ENCODE data around the gene SLC17A6. TPM values are rescaled to one million over a fixed set of nuclear protein-coding genes. Genes with fewer than 3 reads are reported as not detected.

Gene SLC17A6
- total RNA-seq, 1 donor from 2014 or later = not detected

DNA sequence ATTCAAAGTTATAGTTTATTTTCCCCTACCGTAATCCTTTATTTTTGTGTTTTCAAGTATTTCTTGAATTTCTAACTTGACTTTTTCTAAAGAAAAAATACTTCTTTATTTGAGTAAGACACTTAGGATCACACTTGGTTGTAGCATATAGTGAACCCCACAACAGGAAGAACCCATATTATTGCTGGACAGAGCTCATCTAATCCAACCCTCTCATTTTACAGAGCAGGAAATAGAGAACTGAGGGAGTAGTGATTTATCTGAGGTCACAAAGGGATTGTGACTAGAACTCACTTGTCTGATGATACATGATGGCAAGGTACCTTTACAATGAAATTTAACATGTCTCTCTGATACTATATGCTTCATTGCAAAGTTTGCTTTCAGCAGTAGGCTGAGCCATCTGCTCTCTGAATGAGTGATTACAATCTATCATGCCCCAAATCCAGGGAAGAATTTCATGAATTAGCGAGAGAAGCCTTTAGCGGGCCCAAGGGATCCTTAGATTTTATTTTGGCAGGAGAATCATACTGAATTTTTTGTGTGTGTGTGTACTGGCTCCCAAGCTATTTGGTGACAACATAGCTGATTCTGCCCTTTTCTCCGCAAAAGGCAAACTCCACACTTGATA, 9.8 kb downstream of the SLC17A6 start:
- TF ChIP-seq, protein P1, sequence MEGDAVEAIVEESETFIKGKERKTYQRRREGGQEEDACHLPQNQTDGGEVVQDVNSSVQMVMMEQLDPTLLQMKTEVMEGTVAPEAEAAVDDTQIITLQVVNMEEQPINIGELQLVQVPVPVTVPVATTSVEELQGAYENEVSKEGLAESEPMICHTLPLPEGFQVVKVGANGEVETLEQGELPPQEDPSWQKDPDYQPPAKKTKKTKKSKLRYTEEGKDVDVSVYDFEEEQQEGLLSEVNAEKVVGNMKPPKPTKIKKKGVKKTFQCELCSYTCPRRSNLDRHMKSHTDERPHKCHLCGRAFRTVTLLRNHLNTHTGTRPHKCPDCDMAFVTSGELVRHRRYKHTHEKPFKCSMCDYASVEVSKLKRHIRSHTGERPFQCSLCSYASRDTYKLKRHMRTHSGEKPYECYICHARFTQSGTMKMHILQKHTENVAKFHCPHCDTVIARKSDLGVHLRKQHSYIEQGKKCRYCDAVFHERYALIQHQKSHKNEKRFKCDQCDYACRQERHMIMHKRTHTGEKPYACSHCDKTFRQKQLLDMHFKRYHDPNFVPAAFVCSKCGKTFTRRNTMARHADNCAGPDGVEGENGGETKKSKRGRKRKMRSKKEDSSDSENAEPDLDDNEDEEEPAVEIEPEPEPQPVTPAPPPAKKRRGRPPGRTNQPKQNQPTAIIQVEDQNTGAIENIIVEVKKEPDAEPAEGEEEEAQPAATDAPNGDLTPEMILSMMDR (IDR thresholded peaks at IDR 0.05; ENCODE audit: insufficient read depth, low read length, poor library complexity, severe bottlenecking) = no peak
- no peaks in the 10 kb centered on the region for H3K36me3 ChIP-seq (ENCODE audit: control insufficient read depth, insufficient read depth, low read length)
- no peak for DNase-seq (ENCODE audit: low read depth)
- peaks cover 12% of the 10 kb centered on the region for H3K27me3 ChIP-seq (ENCODE audit: control insufficient read depth, insufficient read depth, low read length)
- H3K4me3 ChIP-seq (ENCODE audit: low read depth, low read length) = no peak overlapping the region

DNA sequence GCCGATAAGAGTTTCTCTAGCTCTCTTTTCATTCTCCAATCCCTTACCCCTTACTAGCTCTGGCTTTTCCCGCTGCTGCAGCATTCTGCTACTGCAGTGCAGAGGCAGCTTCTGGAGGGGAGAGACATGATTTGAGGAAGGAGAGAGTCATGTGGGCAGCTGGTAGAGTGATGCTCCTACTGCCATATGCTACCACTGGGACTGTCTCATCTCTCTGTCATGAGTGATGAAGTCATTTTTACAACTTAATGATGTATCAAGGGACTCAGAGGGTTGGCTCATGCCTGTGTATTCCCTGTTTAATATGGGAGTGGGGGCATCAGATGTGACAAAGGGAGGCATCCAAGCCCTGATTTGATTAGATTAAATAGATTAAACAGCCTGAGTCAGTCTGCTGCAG, 11.3 kb downstream of the SLC17A6 start:
- H3K4me3 ChIP-seq (ENCODE audit: low read depth, low read length) = no peak overlapping the region
- no peaks in the 10 kb centered on the region for H3K36me3 ChIP-seq (ENCODE audit: control insufficient read depth, insufficient read depth, low read length)
- TF ChIP-seq, protein P1 (IDR thresholded peaks at IDR 0.05; ENCODE audit: insufficient read depth, low read length, poor library complexity, severe bottlenecking) = no peak
- no peak for DNase-seq (ENCODE audit: low read depth)
- H3K27me3 ChIP-seq (ENCODE audit: control insufficient read depth, insufficient read depth, low read length) = no peaks in the 10 kb centered on the region

DNA sequence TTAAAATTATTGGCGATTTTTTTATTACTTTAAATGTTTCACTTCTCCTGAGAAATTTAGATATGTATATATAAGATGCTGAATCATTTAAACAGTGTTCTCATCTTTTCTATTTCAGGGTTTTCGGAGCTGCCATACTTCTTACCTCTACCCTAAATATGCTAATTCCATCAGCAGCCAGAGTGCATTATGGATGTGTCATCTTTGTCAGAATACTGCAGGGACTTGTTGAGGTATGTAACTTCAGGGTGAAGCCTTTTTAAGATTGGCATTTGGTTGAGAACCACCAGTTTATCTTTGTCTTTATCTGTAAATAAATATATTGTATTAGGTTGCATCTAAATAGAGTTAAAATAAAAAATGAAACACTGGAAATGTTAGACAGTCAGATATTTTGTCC, 21.1 kb downstream of the SLC17A6 start:
- Histone ChIP-seq H3K36me3 (ENCODE audit: control insufficient read depth, insufficient read depth, low read length) (no peaks in the 10 kb centered on the region), H3K27me3 (ENCODE audit: control insufficient read depth, insufficient read depth, low read length) (no peaks in the 10 kb centered on the region), H3K4me3 (ENCODE audit: low read depth, low read length) (no peak overlapping the region)
- DNase-seq (ENCODE audit: low read depth) = no peak
- TF ChIP-seq, protein P1 (IDR thresholded peaks at IDR 0.05; ENCODE audit: insufficient read depth, low read length, poor library complexity, severe bottlenecking) = no peak

DNA sequence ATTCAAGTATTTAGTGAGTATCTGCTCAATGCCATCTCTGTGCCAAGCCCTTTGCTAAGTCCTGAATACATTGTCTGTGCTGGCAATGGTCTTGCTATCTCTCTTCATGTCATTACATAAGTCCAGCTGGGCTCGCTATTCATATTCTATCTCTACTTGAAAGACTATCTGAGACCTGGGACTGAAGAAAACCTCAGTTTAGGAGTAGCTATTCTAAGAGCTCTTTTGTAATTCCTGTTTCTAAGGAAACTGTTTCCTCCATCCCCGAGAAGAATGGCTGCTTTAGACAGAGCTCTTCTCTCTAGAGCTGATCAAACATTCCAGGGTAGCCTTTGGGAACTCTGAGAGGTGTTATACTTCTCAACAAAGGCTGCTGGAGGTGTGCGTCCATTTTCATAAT, 33.0 kb downstream of the SLC17A6 start:
- no peak for DNase-seq (ENCODE audit: low read depth)
- no peaks in the 10 kb centered on the region for H3K36me3 ChIP-seq (ENCODE audit: control insufficient read depth, insufficient read depth, low read length)
- TF ChIP-seq, protein P1 (IDR thresholded peaks at IDR 0.05; ENCODE audit: insufficient read depth, low read length, poor library complexity, severe bottlenecking) = no peak
- H3K4me3 ChIP-seq (ENCODE audit: low read depth, low read length) = no peak overlapping the region
- H3K27me3 ChIP-seq (ENCODE audit: control insufficient read depth, insufficient read depth, low read length) = no peaks in the 10 kb centered on the region

DNA sequence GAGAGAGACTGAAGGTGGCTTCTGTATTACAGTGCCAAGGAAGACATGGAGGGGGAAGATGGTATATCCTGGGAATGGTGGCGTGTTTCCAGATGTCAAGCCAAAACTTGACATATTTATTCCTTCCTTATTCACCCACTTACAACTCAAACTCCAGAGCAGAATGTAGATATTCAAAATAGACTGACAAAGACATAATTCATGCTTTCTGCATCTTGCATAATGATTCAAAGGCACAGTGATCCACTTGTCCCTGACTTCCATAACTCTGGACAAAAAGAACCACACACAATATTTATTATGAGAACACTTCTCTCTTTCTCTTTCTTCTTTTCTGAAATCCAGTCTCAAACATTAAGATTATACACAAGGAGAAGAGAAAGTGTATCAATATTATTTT, 48.9 kb downstream of the SLC17A6 start:
- no peak for DNase-seq (ENCODE audit: low read depth)
- Histone ChIP-seq H3K36me3 (ENCODE audit: control insufficient read depth, insufficient read depth, low read length) (no peaks in the 10 kb centered on the region), H3K27me3 (ENCODE audit: control insufficient read depth, insufficient read depth, low read length) (no peaks in the 10 kb centered on the region), H3K4me3 (ENCODE audit: low read depth, low read length) (no peak overlapping the region)
- TF ChIP-seq, protein P1 (IDR thresholded peaks at IDR 0.05; ENCODE audit: insufficient read depth, low read length, poor library complexity, severe bottlenecking) = no peak

Measured in kidney epithelial cell (primary cell).